NCI-H2196 (cell line): ENCODE data around the gene AFF2.

Experiments
- DNase-seq: peaks from one replicate; lab custom pipeline; 2025; ENCODE audit not compliant: unreplicated experiment; lab: John Stamatoyannopoulos, UW

AFF2 gene

GRCh38 chrX:148580016-148580415, 79.6 kb downstream of the AFF2 start:
- no peak for DNase-seq

DNA sequence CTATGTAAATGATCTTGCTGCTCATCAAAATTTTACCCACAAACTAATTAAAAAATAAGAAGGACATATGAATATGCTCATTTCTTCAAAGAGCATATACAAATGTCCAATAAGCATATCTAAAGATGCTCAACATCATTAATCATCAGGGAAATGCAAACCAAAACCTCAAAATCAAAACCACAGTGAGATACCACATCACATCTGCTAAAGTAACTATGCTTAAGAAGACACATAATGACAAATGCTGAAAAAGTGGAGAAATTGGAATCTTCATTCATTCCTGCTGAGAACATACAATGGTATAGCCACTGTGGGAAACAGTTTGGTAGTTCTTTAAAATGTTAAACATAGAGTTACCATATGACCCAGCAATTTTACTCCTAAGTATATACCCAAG, 81.9 kb downstream of the AFF2 start:
- no peak for DNase-seq

- DNase-seq, result no peak
Measured at GRCh38 chrX:148588649-148589310, 88.4 kb downstream of the AFF2 start.

DNA sequence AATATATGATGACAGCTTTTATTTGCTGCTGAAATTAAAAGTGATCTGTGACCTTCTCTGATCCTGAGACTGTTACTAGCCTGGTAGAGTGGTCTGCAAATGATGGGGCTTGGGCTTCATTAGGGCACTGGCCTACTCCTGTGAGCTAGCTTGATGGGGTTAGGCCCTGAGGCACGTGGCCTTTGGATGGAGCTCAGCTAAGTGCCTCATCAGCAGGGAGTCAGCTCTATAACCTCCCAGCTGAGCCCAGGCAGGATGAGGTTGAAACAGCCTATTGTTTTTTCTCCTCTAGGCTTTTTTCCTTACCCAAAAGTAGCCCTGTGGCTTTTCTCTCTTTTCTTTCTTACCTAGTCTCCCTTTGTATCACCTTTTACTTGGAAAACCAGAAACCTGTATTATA, 92.2 kb downstream of the AFF2 start:
- no peak for DNase-seq

- no peak for DNase-seq
Measured at GRCh38 chrX:148593146-148593545, 92.7 kb downstream of the AFF2 start.

DNA sequence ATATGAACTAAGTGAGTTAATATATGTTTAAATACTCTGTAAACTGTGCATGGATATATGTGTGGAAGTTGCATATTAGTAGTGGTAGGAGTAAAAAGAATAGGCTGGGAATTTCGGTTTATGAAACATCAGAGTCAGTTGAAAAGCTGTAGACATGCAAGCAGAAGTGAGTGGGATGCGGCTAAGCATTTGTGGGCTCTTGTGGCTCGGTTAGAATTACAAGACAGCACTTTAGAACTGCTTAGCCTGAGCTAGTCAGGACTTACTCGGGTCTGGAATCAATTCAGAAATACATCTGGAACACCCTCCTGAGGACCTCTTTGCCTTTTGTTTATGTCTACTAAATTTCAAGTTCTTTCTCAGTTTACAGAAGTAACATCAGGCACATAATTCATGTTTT, 93.6 kb downstream of the AFF2 start:
- no peak for DNase-seq

- DNase-seq, result no peak
Measured at GRCh38 chrX:148599404-148599803, 99.0 kb downstream of the AFF2 start.

DNA sequence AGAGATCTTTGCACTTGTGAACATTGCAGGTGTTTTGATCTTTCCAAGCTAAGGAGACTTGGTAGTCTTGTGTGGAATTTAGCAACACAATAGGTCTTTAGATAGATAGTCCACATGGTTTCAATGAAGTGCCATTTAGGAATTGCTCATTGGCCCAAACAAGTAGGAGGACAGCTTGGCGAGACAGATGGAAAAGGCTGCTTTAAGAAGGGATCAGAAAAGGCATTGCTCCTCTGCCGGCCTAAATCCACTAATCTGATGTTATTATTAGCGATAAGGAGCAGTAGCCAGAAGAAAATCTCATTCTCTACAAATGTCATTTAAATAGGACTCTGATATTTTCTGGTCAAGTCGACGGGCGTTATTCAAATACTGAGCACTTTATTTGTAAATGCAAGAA, 99.7 kb downstream of the AFF2 start:
- no peak for DNase-seq

GRCh38 chrX:148600581-148600980, 100.2 kb downstream of the AFF2 start:
- no peak for DNase-seq

DNA sequence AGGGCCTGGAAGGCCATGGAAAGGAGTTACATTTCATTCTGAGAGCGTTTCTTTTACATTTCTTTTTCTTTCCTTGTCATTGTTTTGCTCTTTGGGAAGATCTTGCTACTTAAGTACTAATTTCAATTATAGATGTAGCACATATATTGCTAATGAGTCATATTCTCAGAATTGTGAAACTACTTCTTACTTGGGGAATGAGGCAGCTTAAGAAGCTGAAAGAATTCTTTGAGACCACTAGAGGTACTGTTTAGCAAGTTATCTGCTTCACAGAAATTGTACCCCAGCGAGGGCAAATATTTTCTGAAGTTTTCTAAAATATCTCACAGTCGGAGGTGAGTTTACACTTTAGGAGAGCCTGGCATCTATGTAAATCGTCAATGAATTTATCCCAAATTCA, 100.6 kb downstream of the AFF2 start:
- DNase-seq, result no peak

DNA sequence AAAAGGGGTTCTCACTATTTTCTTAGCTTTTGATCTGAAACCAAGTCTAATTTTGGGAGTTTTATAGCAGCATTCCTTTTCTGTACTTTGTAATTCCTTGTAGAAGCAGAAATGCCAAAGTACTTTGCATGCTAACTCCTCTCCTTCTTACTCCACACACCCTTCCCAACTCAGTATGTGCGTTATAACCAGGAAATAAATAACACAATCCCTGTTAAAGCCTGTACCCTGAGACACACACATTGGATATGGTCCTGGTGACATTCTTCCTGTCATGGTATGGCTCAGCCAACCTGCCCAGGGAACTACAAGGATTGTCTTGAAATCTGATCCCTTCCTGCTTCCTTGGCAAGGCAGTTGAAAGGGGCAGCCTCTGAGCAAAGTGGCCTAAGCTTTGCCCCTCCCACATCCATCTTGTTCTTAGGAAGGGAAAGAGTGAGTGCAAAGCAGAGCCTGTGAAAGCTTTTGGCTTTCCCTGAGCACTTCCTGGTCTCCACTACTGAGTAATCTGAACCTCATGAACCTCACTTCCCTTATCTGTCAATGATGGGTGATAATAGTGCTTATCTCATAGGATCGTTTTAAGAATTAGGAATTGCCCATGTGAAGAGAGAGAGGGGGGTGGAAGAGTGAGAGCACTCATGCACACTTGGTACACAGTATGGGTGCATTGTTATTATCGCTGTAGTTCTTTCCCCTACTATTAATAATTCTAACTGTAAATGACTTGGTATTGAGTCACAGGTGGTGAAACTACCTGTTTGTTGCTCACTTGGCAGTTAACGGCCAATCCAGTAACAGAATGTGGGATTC, 109.3 kb downstream of the AFF2 start:
- DNase-seq, result no peak

GRCh38 chrX:148610328-148610698, 109.9 kb downstream of the AFF2 start:
- DNase-seq, result no peak

DNA sequence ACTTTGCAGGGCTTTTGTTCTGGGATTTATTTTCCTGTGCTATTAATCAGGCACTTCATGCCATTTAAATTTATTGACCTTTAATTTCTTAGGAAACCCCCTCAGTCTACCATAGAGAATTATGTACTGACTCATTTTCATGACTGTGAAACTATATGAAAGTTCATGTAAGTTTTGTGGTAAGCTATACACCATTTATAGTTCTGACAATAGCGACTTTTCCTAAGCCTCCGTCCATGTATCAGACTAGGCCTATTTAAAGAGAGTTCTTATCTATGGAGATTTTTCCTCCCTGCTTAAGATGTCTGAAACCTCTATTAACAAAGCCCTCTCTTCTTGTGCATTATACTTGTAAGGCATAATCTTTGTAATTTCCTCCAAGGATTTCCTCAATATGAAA, 111.6 kb downstream of the AFF2 start:
- no peak for DNase-seq

GRCh38 chrX:148612431-148612830, 112.0 kb downstream of the AFF2 start:
- no peak for DNase-seq

GRCh38 chrX:148613636-148614035, 113.2 kb downstream of the AFF2 start:
- DNase-seq, result no peak

- DNase-seq, result no peak
Measured at GRCh38 chrX:148615491-148615890, 115.1 kb downstream of the AFF2 start.

- DNase-seq, result no peak
Measured at GRCh38 chrX:148618470-148619445, 118.3 kb downstream of the AFF2 start.

GRCh38 chrX:148620023-148620422, 119.6 kb downstream of the AFF2 start:
- no peak for DNase-seq

GRCh38 chrX:148624951-148625474, 124.6 kb downstream of the AFF2 start:
- DNase-seq, result no peak

DNA sequence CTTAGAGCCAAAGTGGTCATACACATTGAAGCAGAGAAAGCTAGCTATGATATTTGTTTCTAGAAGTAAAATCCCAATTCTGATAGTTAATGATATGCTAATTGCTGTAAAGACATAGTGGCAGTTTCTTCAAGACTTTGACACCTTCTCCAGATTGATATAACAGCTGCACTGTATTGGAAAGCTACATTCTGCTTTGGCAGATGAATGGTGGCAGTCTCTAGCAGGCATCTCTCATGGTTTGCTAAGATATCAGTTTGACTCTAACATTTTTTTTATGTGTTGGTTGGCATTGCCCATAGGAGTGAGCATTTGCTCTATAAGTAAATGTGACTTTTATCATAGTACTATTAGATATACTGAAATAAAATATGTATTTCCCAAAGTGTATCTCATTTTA, 128.2 kb downstream of the AFF2 start:
- DNase-seq, result no peak

- no peak for DNase-seq
Measured at GRCh38 chrX:148629434-148629833, 129.0 kb downstream of the AFF2 start.
